Globus pallidus (tissue), 1 donor: ENCODE results near the gene IGIP.

Experiments used
- DNase-seq: peaks from one replicate; pipeline ENCODE4 v3.0.0-alpha.2; 2015; ENCODE audit warnings: low spot score

IGIP gene

DNA sequence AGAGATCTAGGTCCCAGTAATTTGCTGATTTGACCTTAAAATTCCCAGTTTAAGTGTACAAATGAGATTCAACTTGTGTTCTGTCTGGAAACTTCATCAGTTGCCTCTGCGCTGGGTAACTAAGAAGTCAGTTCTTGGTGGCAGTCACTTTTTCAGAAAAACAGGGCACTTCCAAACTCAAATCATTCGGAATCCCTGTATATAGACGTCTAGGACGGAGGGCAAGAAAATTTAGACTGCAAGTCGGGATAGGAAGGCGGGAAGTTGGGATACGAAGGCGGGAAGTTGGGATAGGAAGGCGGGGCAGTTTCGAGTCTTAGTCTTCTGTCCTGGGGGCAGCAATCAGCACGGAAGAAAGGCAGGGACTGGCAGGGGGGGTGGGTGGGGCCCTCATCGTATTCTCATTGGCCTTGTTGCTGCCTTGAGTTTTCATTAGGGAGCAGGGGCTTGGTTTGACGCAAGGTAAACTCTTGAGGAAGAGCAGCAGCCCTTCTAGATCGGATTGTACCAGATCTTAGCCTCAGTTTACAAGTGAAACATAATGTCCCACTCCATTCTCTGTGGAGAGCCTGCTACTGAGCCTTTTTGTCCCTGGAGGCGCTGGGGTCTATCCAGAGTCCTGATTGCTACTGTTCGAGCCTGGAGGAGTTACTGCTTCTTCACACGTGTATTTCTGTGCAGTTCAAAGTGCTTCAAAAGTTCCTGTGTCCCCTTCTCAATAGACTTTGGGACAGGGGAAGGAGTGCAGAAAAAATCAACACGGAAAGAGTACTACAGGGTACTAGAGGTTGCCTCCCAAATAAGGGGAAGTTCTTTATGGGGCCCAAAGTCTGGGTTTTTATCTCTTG, 14.5 kb upstream of the IGIP start:
- no peak for DNase-seq

DNA sequence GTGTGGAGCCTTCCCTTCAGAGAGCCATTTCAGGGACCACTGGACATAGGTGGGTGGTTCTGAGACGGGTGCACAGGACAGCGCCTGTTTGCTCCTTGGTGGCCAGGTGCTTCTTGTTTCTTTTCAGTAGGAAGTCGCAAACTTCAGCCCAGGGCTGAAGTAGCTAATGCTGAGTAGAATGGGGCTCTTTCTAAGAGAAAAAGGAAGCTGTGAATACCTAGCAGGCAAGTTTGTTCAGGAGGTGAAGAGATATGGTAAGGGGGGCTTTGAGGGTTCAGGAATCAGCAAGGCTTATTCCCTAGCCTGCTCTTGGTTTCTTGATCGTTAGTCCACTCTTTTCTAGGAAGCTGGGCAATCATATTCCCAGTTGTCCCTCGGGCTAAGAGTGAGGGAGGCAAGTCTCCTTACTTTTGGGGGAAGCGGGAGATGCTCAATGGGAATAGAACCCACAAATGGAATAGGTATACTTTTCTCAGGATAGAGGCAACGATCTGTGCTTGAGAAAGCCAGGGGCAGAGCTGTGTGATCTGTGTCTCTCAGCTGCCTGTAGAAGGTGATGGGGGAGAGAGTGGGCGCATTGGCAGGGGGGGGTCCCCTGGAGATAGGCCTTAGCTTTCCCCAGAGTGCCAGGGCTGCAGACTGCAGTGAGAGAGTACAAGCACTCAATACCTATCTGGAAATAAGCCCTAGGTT, 13.7 kb upstream of the IGIP start:
- DNase-seq, result no peak

GRCh38 chr5:140112685-140113179, 13.0 kb upstream of the IGIP start:
- no peak for DNase-seq

GRCh38 chr5:140113180-140113698, 12.5 kb upstream of the IGIP start:
- no peak for DNase-seq

- DNase-seq, result peak; percentile 83
Measured at GRCh38 chr5:140113699-140114263, 12.0 kb upstream of the IGIP start, which contains the start of gene PURA. Gene PURA (plus strand): TSS chr5:140114109. CDS start chr5:140114182, 73 bp downstream.

GRCh38 chr5:140114341-140115185, 11.2 kb upstream of the IGIP start:
- peak; percentile 50 for DNase-seq

DNA sequence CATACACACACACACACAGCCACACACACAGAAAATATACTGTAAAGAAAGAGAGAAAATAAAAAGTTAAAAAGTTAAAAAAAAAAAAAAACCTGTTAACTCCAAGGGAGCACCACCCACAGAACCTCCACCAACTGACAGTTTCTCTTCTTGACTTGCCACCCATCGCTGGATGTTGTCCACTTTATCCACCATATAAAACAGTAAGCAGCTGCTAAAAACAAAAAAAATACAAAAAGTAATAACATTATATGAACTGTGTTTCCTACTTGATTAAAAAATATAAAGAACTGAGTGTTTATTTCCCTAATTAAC, 10.6 kb upstream of the IGIP start:
- DNase-seq, result no peak

GRCh38 chr5:140116716-140117115, 9.0 kb upstream of the IGIP start:
- no peak for DNase-seq

GRCh38 chr5:140117523-140117922, 8.2 kb upstream of the IGIP start:
- no peak for DNase-seq

- DNase-seq, result no peak
Measured at GRCh38 chr5:140118302-140118936, 7.3 kb upstream of the IGIP start.

DNA sequence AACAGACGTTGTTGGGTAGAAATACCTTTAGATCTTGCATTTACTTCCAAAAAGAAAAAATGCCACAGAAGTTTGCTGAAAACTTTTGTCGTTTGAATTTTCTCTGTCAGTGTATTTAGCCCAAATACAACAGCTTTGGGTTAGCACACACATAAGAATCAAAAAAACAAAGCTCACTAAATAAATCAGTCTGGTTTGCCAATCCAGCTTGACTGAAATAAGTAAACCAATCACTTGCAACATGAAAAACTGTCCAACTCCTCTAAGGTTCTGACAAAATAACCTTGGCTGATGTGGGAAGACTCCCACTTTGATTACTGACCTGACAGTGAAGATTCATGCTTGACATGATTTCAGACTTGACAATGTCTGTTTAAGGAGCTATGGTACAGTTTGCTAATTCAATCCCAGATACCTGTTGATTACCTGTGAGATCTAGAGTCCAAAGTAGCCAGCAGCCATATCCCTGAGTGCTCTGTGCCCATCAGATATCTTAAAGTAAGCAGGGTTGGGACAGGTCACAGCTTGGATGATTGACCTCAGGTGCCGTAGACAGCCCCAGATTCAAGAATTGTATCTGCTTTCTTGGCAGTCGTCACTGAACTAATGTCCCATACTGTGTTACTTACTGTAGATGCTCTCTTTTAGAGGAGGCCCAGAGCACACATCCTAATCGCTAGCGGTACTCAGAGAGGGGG, 727 bp downstream of the IGIP start:
- no peak for DNase-seq

- no peak for DNase-seq
Measured at GRCh38 chr5:140128376-140128775, 2.6 kb downstream of the IGIP start.

DNA sequence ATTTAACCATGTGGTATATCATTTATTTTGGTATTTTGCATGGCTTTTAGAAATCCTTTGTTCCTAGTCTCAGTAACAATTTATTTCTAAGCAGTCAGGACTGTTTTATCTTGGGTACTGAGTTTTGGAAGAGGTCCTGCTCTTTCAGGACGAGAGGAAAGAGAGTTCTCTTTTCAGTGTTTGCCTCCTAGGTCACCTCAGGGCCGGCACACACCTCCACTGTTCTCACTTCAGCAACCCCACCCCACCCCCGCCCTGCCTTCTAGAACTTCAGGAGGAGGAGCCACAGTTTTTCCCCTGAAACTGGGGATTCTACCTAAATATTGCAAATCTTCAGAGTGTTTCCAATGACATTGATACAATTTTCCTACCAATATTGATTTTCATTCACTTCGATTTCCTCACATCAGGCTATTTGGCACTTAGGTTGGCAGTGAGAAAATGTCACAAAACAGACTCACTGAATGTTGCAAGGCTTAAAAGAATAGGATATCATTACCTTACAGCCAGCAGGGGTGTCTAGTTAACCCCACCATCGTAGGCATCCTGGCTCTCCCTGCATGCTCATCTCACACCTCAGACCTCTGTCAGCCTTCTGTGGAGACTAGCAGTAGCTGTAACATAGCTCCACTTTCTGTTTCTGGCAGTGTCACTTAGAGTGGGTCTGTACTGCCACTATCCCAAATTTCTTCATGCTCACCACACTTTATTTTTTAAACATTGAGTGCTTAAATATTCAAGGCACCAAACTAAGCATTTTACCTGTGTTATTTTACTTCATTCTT, 5.4 kb downstream of the IGIP start:
- DNase-seq, result no peak

DNA sequence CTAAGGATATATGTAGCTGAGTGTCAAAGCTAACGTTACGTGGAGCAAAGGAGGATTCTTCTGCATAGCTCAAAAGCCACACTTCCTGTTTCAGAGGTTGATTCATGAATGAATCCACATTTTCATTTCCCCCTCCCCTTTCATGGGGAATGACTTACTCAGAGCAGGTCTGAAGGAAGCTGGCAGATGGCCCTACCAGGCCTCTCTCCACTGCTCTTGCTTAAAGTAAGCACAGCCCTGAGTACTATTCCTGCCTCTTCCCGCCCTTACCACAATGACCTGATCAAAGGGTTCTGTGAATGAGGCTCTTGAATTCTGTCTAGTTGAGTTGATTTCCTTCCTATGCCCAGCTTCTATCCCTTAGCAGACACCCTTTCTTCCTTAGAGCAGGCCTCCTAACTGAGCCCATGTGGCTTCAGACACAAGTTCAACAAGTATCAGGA, 6.3 kb downstream of the IGIP start:
- no peak for DNase-seq

GRCh38 chr5:140133514-140134167, 7.9 kb downstream of the IGIP start:
- DNase-seq, result no peak

DNA sequence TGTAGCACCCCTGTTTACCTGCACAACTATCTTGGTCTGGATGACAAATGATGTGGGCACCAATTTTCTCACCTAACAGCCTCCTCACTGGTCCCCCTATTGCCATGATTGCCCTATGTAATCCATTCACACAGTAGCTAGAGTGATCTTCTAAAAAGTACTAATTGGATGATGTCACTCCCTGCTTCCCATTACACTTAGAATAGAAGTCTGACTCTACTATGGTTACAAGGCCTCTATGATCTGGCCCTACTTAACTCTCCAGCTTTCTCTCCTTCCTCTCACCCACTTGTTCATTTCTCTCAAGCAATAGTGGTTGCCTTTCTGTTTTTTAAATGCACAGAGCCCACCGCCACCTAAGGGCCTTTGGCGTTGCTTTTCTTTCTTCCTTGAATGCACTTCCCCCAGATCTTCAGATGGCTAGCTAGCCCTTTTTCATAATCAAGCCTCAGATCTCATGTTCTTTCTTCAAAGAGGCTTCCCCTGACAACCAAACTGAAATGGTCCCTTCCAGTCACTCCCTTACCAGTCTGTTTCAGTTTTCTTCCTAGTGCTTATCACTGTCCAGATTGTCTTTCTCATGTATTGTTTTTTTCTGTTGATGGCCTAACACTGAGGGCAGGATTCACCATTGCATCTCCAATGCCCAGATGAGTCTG, 8.7 kb downstream of the IGIP start:
- DNase-seq, result no peak

- no peak for DNase-seq
Measured at GRCh38 chr5:140135127-140135526, 9.4 kb downstream of the IGIP start.

DNA sequence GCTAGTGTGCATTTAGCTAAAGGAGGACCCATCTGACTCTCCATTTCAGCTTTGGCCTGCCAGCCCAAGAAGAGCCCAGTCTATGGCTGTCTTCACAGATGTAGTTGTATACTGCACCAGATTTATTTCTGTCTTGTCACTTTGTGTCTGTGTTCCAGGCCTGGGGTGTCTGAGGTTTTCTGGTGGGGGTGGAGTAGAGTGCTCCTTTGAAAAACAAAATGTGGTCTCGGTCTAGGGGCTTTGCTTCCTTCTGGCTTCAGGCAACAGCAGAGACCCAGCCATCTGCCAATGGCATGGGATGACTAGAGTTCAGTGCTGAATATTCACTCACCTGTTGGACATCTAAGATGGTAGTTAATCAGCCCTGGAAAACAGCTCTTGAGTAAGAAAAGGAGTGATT, 10.9 kb downstream of the IGIP start:
- DNase-seq, result no peak

GRCh38 chr5:140140435-140140834, 14.7 kb downstream of the IGIP start:
- no peak for DNase-seq
